PC-9 (cell line): Measurements from ENCODE around the gene ADCY3. TPM values are rescaled to one million over a fixed set of nuclear protein-coding genes. Genes with fewer than 3 reads are reported as not detected.

Experiments
- BruUV-seq: library from RNA; stranded (reverse); fragments of 400-500 nt; replicated peaks from 2 replicates; lab custom pipeline; 2021; lab: Mats Ljungman, UMichigan
- CTCF ChIA-PET: fragments of 300-600 bp; sonication (Branson Sonifier 250); formaldehyde crosslinking; loops from one replicate; lab custom pipeline; 2022; ENCODE audit warnings: antibody characterized with exemption; lab: Charles Lee
- POLR2A ChIA-PET: fragments of 300-600 bp; sonication (Branson Sonifier 250); formaldehyde crosslinking; loops from one replicate; lab custom pipeline; 2022; ENCODE audit warnings: antibody characterized with exemption; ENCODE audit not compliant: unreplicated experiment; lab: Charles Lee
- DNase-seq, 2 experiments: peaks; one replicate each; pipeline versions ENCODE4 v3.0.0 to v3.0.0-alpha.2; 2015 to 2022; ENCODE audit warnings: mixed read lengths in 1 of 2
- H2AFZ ChIP-seq: fragments of 200-600 bp; sonication (generic); 2 replicates; pipeline ENCODE4 v1.8.1; 2017; ENCODE audit warnings: antibody characterized with exemption
- H3F3A ChIP-seq: fragments of 200-600 bp; sonication (generic); 2 replicates; pipeline ENCODE4 v1.8.1; 2017; ENCODE audit warnings: antibody characterized with exemption, mild to moderate bottlenecking, low read depth; ENCODE audit not compliant: insufficient read depth
- H3K27ac ChIP-seq: fragments of 200-600 bp; sonication (generic); 2 replicates; pipeline ENCODE4 v1.6.1; 2016; ENCODE audit warnings: mixed run types
- H3K27me3 ChIP-seq: fragments of 200-600 bp; sonication (generic); 2 replicates; pipeline ENCODE4 v1.6.1; 2016; ENCODE audit warnings: low read depth, mixed run types; ENCODE audit not compliant: insufficient read depth
- H3K36me3 ChIP-seq: fragments of 200-600 bp; sonication (generic); 2 replicates; pipeline ENCODE4 v1.6.1; 2016; ENCODE audit warnings: low read depth, mixed run types
- H3K4me1 ChIP-seq: fragments of 200-600 bp; sonication (generic); replicated peaks from 2 replicates; pipeline ENCODE4 v1.6.1; 2016; ENCODE audit warnings: mixed run types; ENCODE audit not compliant: insufficient read depth
- H3K4me2 ChIP-seq: fragments of 200-600 bp; sonication (generic); 2 replicates; pipeline ENCODE4 v1.6.1; 2017; ENCODE audit warnings: mixed run types
- H3K4me3 ChIP-seq: fragments of 200-600 bp; sonication (generic); 2 replicates; pipeline ENCODE4 v1.6.1; 2016; ENCODE audit warnings: mixed run types
- H3K79me2 ChIP-seq: fragments of 200-600 bp; sonication (generic); 2 replicates; pipeline ENCODE4 v1.6.1; 2017; ENCODE audit warnings: low read depth, mixed run types
- H3K9me2 ChIP-seq: fragments of 200-600 bp; sonication (generic); 2 replicates; pipeline ENCODE4 v1.8.1; 2017; ENCODE audit warnings: mild to moderate bottlenecking; ENCODE audit not compliant: insufficient read depth
- H3K9me3 ChIP-seq: fragments of 200-600 bp; sonication (generic); 2 replicates; pipeline ENCODE4 v1.8.1; 2016; ENCODE audit warnings: low read depth; ENCODE audit not compliant: insufficient read depth
- H4K20me1 ChIP-seq: fragments of 200-600 bp; sonication (generic); 2 replicates; pipeline ENCODE4 v1.8.1; 2017; ENCODE audit not compliant: insufficient read depth
- CTCF ChIP-seq: fragments of 200-600 bp; sonication (generic); conservative IDR thresholded peaks from 2 replicates; pipeline ENCODE4 v1.6.1; 2017; ENCODE audit warnings: mixed run types, antibody characterized with exemption, mild to moderate bottlenecking, moderate library complexity
- EZH2 ChIP-seq: fragments of 200-600 bp; sonication (generic); IDR thresholded peaks from 2 replicates; pipeline ENCODE4 v1.8.0; 2017; ENCODE audit warnings: antibody characterized with exemption, low read depth
- intact Hi-C: fragments of 100-400 bp; cut with micrococcal nuclease; formaldehyde crosslinking; loops from one replicate; pipeline ENCODE4 v1.10.0; 2022; ENCODE audit not compliant: unreplicated experiment
- total RNA-seq: library from RNA; stranded (reverse); gene quantifications from 2 replicates; pipeline ENCODE4 v1.2.3, GENCODE V29; 2021

ADCY3 gene
- total RNA-seq, 1 experiment from 2014 or later = 46.3 TPM

DNA sequence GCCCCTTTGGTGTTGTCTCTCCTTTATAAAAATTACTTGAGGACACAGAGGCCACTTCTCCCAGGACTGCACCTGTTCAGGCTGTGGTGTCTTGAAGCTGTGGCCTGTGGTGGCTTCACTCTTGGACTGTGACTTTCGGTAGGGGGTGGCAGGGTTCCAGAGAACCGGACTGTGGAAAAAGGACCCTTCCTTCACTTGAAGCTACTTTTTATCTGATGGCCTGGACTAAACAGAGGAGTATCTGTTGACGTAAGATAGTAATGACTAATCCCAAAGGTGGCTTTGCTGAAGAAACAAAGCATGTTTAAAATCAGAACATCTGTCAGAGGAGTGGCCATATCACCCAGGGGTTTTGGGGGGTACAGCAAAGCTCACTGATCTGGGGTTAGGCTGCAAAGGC, 66.0 kb downstream of the ADCY3 start:
- Histone ChIP-seq H4K20me1 (no peaks in the 10 kb centered on the region), H3K4me3 (no peak overlapping the region), H3K27ac (no peak overlapping the region), H3K4me2 (no peak overlapping the region), H3K9me3 (no peaks in the 10 kb centered on the region), H3K27me3 (no peaks in the 10 kb centered on the region), H3K9me2 (no peaks in the 10 kb centered on the region), H3K36me3 (no peaks in the 10 kb centered on the region), H3K79me2 (no peaks in the 10 kb centered on the region), H3F3A (no peaks in the 10 kb centered on the region), H3K4me1 (no peaks in the 10 kb centered on the region), H2AFZ (no peak overlapping the region)
- ChIA-PET CTCF (no interaction called here), POLR2A (no interaction called here)
- DNase-seq = no peak
- intact Hi-C loops = no loop called here
- TF ChIP-seq CTCF = no peak
- TF ChIP-seq EZH2 = no peak
- no TSS peak for BruUV-seq

- Histone ChIP-seq H3K4me2 (no peak overlapping the region), H3K27me3 (no peaks in the 10 kb centered on the region), H4K20me1 (no peaks in the 10 kb centered on the region), H3K4me3 (no peak overlapping the region), H3K4me1 (no peaks in the 10 kb centered on the region), H3K9me2 (no peaks in the 10 kb centered on the region), H3K36me3 (no peaks in the 10 kb centered on the region), H3K9me3 (no peaks in the 10 kb centered on the region), H2AFZ (no peak overlapping the region), H3K79me2 (no peaks in the 10 kb centered on the region), H3K27ac (no peak overlapping the region), H3F3A (no peaks in the 10 kb centered on the region)
- no TSS peak for BruUV-seq
- TF ChIP-seq CTCF (no peak), EZH2 (no peak)
- ChIA-PET POLR2A (no interaction called here), CTCF (no interaction called here)
- no peak for DNase-seq
- intact Hi-C loops = no loop called here
Observed at GRCh38 chr2:24853046-24853445, 67.0 kb downstream of the ADCY3 start.

- DNase-seq = no peak
- CTCF ChIA-PET = no interaction called here
- no peaks in the 10 kb centered on the region for H3K79me2 ChIP-seq
Observed at GRCh38 chr2:24852431-24853020, 67.5 kb downstream of the ADCY3 start.

More at GRCh38 chr2:24852431-24853020, 67.5 kb downstream of the ADCY3 start:
- Histone ChIP-seq H2AFZ (no peak overlapping the region), H3K4me3 (no peak overlapping the region), H3K27ac (no peak overlapping the region), H3K4me1 (no peaks in the 10 kb centered on the region), H3K4me2 (no peak overlapping the region), H3K9me3 (no peaks in the 10 kb centered on the region), H3K9me2 (no peaks in the 10 kb centered on the region), H4K20me1 (no peaks in the 10 kb centered on the region), H3K36me3 (no peaks in the 10 kb centered on the region), H3F3A (no peaks in the 10 kb centered on the region), H3K27me3 (no peaks in the 10 kb centered on the region)
- POLR2A ChIA-PET = no interaction called here
- TF ChIP-seq EZH2 (no peak), CTCF (no peak)
- BruUV-seq = no TSS peak
- intact Hi-C loops = no loop called here
